Erythroblast (primary cell): Measurements from ENCODE around the gene PDCD7.

Source experiments
- GATA1 ChIP-seq: IDR thresholded peaks from 2 replicates; pipeline ENCODE4 v1.6.1; 2011; ENCODE audit warnings: low read depth, mild to moderate bottlenecking, control low read depth, low read length, moderate library complexity
- POLR2A ChIP-seq: IDR thresholded peaks from 2 replicates; pipeline ENCODE4 v1.6.1; 2011; ENCODE audit warnings: mild to moderate bottlenecking, low read length

- no peak for TF ChIP-seq POLR2A
- no peak for TF ChIP-seq GATA1
Observed at GRCh38 chr15:65094294-65094995, 39.2 kb downstream of the PDCD7 start.
